ENCODE data around the gene PITPNC1.
"Not testable (repeated sequence)": the region's sequence is repeated elsewhere in the genome, so short reads cannot be mapped to it uniquely, and the experiment has no call there.

The PITPNC1 gene

DNA sequence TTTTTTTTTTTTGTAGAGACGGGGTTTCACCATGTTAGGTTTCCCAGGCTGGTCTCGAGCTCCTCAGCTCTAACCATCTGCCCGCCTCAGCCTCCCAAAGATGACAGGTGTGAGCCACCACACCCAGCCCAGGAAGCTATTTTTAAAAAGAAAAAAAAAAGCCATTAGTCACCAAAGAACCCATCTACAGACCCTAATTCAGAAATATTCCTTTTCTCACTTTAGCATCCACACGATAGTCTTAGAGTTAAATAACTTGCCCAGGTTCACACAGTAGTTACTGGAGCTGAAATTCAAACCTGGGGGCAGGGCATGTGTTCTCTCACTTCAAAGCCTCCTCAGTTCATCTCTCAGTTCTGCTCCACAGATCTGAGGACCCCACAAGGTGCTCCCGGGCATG lies 270.4 kb downstream of the PITPNC1 start:
- DNase-seq (ENCODE audit: low read depth in 2 of 2) = no peak

- DNase-seq (ENCODE audit: low read depth in 2 of 2) = no peak
These were observed 271.2 kb downstream of the PITPNC1 start for GRCh38 chr17:67648032-67648905.

DNA sequence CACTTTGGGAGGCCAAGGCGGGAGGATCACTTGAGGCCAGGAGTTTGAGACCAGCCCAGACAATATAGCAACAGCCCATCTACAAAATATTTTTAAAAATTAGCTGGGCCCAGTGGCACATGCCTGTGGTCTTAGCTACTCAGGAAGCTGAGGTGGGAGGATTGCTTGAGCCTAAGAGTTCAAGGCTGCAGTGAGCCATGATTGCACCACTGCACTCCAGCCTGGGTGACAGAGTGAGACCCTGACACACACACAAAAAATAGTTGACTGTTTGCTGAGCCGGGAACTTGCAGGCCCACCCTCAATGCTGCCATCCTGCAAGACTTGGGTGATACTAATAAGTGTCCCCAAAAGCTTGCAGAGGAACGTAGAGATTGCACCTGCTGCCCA lies 271.8 kb downstream of the PITPNC1 start:
- not testable (repeated sequence) for DNase-seq (ENCODE audit: low read depth in 2 of 2)

DNA sequence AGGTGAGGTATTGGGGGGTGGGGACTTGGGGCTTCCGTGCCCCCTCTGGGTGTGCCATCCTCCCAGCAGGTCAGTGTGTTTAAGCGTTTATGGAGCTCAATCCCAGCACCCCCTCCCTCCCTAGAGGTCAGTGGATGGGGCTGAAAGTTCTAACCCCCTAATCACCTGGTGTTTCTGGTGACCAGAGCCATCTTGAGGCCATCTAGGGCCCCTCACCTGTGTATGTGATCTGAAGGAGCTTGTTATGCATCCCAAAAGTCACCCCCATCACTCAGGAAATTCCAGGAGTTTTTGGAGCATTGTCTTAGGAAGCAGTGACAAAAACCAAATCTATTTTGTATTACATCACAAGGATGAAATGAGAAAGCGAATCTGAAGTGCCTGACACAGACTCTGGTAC lies 272.8 kb downstream of the PITPNC1 start:
- DNase-seq (ENCODE audit: low read depth in 2 of 2) = no peak

DNA sequence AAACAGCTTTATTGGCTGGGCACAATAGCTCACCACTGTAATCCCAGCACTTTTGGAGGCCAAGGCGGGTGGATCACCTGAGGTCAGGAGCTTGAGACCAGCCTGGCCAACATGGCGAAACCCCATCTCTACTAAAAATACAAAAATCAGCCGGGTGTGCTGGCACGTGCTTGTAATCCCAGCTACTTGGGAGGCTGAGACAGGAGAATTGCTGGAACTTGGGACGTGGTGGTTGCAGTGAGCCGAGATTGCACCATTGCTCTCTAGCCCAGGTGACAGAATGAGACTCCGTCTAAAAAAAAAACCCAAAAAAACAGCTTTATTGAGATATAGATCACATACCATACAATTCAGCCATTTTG lies 274.1 kb downstream of the PITPNC1 start:
- not testable (repeated sequence) for DNase-seq (ENCODE audit: low read depth in 2 of 2)

GRCh38 chr17:67652433-67652832 lies 275.4 kb downstream of the PITPNC1 start:
- DNase-seq (ENCODE audit: low read depth in 2 of 2) = no peak

GRCh38 chr17:67655478-67656148 lies 278.5 kb downstream of the PITPNC1 start:
- DNase-seq (ENCODE audit: low read depth in 2 of 2) = no peak

- DNase-seq (ENCODE audit: low read depth in 2 of 2) = no peak
These were observed 279.6 kb downstream of the PITPNC1 start for GRCh38 chr17:67656494-67657203.

- no peak for DNase-seq (ENCODE audit: low read depth in 2 of 2)
These were observed 280.5 kb downstream of the PITPNC1 start for GRCh38 chr17:67657596-67657995.

DNA sequence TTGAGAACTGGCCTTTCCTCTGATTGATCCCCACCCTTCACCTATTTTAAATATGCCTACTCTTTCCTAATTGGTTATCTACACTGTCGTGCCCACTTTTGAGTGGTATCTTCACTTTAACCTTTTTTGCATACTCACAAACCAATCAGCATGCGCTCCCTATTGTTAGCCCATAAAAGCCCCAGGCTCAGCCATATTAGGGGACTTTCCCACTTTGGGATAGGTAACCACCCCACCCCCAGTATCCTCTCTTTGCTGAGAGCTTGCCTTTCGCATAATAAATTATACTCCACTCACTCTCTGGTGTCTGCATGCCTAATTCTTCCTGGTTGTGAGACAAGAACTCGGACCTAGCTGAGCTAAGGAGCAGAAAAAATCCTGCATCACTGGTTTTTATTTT lies 281.2 kb downstream of the PITPNC1 start:
- DNase-seq (ENCODE audit: low read depth in 2 of 2) = no peak

DNA sequence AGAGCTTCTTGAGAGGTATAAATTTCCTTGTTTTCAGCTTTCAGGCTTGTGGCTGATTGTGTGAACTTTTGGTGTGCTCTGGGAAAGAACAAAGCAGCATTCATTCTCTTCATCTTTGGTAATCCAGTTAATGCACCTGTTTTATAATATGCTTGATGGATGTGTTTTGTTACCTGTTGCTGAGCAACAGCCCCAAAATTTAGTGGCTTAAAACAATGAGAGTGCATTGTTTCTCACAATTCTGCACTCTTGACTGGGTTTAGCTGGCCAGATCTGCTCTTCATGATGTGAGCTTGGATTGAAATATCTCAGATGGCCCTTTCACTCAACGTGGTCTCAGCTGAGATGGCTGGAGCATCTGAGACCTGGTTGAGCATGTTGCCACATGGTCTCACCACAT lies 281.9 kb downstream of the PITPNC1 start:
- DNase-seq (ENCODE audit: low read depth in 2 of 2) = no peak

GRCh38 chr17:67662712-67663111 lies 285.6 kb downstream of the PITPNC1 start:
- DNase-seq (ENCODE audit: low read depth in 2 of 2) = no peak

- no peak for DNase-seq (ENCODE audit: low read depth in 2 of 2)
These were observed 286.4 kb downstream of the PITPNC1 start for GRCh38 chr17:67663457-67663856.

GRCh38 chr17:67666028-67666427 lies 288.9 kb downstream of the PITPNC1 start:
- DNase-seq (ENCODE audit: low read depth in 2 of 2) = no peak

DNA sequence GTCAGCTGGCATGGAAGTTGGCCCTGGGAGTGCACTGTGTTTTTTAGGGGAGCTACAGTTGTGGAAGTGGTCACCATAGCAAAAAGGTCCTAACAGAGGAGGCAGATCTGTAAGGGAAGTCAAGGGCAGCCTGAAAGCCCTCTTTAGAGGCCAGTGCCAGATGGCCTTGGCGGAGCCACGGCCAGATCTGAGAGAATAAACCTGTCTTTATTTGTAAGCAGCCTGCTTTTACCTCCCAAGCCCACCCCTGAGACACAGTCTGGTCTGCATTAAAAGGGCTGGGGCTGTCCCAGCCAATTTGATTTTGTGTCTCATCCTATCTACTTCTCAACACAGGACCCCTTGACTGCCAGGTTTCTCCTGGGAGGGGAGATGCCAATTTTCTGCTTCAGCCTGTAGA lies 289.6 kb downstream of the PITPNC1 start:
- DNase-seq (ENCODE audit: low read depth in 2 of 2) = no peak

DNA sequence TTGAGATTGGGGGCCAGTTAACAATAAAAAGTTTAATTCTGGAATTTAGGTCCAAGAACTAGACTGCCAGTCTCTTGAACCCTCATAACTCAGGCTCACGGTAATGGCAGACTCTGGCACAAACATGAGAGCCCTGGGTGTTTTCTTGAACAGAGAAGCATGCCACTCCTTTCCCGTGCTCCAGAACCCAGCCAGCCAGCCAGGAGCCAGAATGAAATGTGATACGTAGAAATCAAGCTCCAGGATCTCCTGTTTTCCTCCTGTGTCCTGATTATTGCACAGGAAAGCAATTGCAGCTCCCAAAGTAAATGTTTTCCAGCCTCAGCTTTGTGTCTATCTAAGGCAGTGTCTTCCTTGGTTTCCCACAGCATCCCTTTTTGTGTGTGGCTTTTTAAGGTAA lies 294.4 kb downstream of the PITPNC1 start:
- DNase-seq (ENCODE audit: low read depth in 2 of 2) = no peak

GRCh38 chr17:67672592-67673335 lies 295.7 kb downstream of the PITPNC1 start:
- no peak for DNase-seq (ENCODE audit: low read depth in 2 of 2)

GRCh38 chr17:67675481-67675880 lies 298.4 kb downstream of the PITPNC1 start:
- no peak for DNase-seq (ENCODE audit: low read depth in 2 of 2)

DNA sequence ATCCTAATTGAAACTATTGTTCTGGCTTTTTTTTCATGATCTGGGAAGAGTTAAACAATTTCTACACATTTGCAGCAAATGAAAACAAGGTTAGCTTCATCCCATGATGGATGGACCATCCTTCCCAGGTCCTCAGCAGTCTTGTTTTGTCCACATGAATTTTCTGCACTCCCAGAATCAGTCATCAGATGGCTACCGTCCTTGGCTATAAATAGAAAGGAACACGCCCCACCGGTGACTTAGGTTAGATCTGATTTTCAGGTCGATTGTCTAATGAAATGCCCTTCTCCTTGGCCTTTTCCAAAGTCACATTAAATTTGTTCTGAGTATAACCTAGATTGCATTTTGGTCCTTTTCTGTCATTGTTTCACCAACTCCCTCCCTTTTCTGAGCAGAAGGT lies 299.2 kb downstream of the PITPNC1 start:
- DNase-seq (ENCODE audit: low read depth in 2 of 2) = no peak

GRCh38 chr17:67678414-67678813 lies 301.3 kb downstream of the PITPNC1 start:
- no peak for DNase-seq (ENCODE audit: low read depth in 2 of 2)

DNA sequence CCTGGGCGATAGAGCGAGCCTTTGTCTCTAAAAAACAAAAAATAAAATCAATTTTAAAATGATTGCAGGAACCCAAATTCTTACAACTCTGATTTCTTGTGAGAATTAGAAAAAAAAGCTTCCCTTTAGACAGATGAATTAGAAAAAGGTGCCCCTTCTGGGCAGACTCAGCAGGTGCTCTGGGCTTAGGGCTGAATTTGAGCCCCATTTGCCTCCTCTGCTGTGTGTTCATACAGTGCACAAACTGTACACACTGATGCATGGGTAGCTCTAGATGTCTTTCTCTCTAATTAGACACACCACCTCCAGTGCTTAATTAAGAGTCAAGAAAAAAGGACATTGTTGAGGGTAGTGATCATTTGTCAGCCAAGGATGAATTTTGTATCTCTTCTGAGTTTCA lies 302.1 kb downstream of the PITPNC1 start:
- DNase-seq (ENCODE audit: low read depth in 2 of 2) = no peak

GRCh38 chr17:67679721-67680120 lies 302.6 kb downstream of the PITPNC1 start:
- DNase-seq (ENCODE audit: low read depth in 2 of 2) = no peak
